HepG2 (cell line): ENCODE measurements around the gene TCF19. TPM values are rescaled to one million over a fixed set of nuclear protein-coding genes. Genes with fewer than 3 reads are reported as not detected.

Experiments used
- AFF4 ChIP-seq: sonication (generic); formaldehyde crosslinking; IDR thresholded peaks from 2 replicates; pipeline ENCODE4 v1.4.0; 2020; ENCODE audit warnings: missing genetic modification reagents
- AHDC1 ChIP-seq: sonication (generic); formaldehyde crosslinking; IDR thresholded peaks from 2 replicates; pipeline ENCODE4 v1.5.1; 2020; ENCODE audit warnings: mild to moderate bottlenecking, missing genetic modification reagents, borderline replicate concordance
- CEBPG ChIP-seq: IDR thresholded peaks from 2 replicates; pipeline ENCODE4 v1.6.1; 2016
- CERS6 ChIP-seq: sonication (generic); formaldehyde crosslinking; IDR thresholded peaks from 2 replicates; pipeline ENCODE4 v1.5.0; 2020; ENCODE audit warnings: missing genetic modification reagents
- FOXK1 ChIP-seq: sonication (generic); formaldehyde crosslinking; IDR thresholded peaks from 2 replicates; pipeline ENCODE4 v1.4.0; 2020; ENCODE audit warnings: low read depth, missing genetic modification reagents, borderline replicate concordance
- GATAD1 ChIP-seq: IDR thresholded peaks from 2 replicates; pipeline ENCODE4 v1.6.1; 2016; ENCODE audit warnings: missing genetic modification reagents, missing compliant biosample characterization
- HBP1 ChIP-seq: IDR thresholded peaks from 2 replicates; pipeline ENCODE4 v1.6.1; 2016; ENCODE audit warnings: low read depth, control low read depth
- KAT8 ChIP-seq: IDR thresholded peaks from 2 replicates; pipeline ENCODE4 v1.6.1; 2016; ENCODE audit warnings: missing genetic modification reagents, missing compliant biosample characterization
- MEIS1 ChIP-seq: sonication (generic); formaldehyde crosslinking; IDR thresholded peaks from 2 replicates; pipeline ENCODE4 v1.9.0; 2021; ENCODE audit warnings: mild to moderate bottlenecking, missing genetic modification reagents, moderate library complexity, borderline replicate concordance
- NFIB ChIP-seq: sonication (generic); formaldehyde crosslinking; IDR thresholded peaks from 2 replicates; pipeline ENCODE4 v1.9.0; 2021; ENCODE audit warnings: missing genetic modification reagents, mild to moderate bottlenecking, borderline replicate concordance
- SAFB2 ChIP-seq: sonication (generic); formaldehyde crosslinking; IDR thresholded peaks from 2 replicates; pipeline ENCODE4 v1.5.1; 2020; ENCODE audit warnings: missing genetic modification reagents, low read depth, mild to moderate bottlenecking, borderline replicate concordance
- SOX6 ChIP-seq, 2 experiments: fragments of 450-650 bp in 1 of 2; sonication (generic) in 1 of 2; formaldehyde crosslinking in 1 of 2; IDR thresholded peaks; 2 replicates each; pipeline versions ENCODE4 v1.4.0 to v1.6.1; 2017 to 2020; ENCODE audit warnings: antibody characterized with exemption in 1 of 2, mild to moderate bottlenecking in 1 of 2, missing genetic modification reagents in 1 of 2
- TOPORS ChIP-seq: sonication (generic); formaldehyde crosslinking; IDR thresholded peaks from 2 replicates; pipeline ENCODE4 v1.8.0; 2023; ENCODE audit warnings: mild to moderate bottlenecking, missing genetic modification reagents
- ZNF260 ChIP-seq: sonication (generic); formaldehyde crosslinking; IDR thresholded peaks from 2 replicates; pipeline ENCODE4 v1.4.0; 2020; ENCODE audit warnings: missing genetic modification reagents, low read depth, mild to moderate bottlenecking, borderline replicate concordance
- ZNF292 ChIP-seq: sonication (generic); formaldehyde crosslinking; IDR thresholded peaks from 2 replicates; pipeline ENCODE4 v1.8.1; 2022; ENCODE audit warnings: mild to moderate bottlenecking, low read depth, missing genetic modification reagents, borderline replicate concordance
- ZNF30 ChIP-seq: sonication (generic); formaldehyde crosslinking; IDR thresholded peaks from 2 replicates; pipeline ENCODE4 v1.5.0; 2020; ENCODE audit warnings: mild to moderate bottlenecking, missing genetic modification reagents
- ZNF552 ChIP-seq: sonication (generic); formaldehyde crosslinking; IDR thresholded peaks from 2 replicates; pipeline ENCODE4 v1.9.0; 2022; ENCODE audit warnings: missing genetic modification reagents, mild to moderate bottlenecking, borderline replicate concordance
- ZNF790 ChIP-seq: sonication (generic); formaldehyde crosslinking; IDR thresholded peaks from 2 replicates; pipeline ENCODE4 v1.8.0; 2022; ENCODE audit warnings: missing genetic modification reagents, mild to moderate bottlenecking, borderline replicate concordance
- polyA plus RNA-seq, 8 experiments: library from polyadenylated mRNA; depleted of rRNA in 3 of 8; stranded (reverse) in 7 of 8; unstranded in 1 of 8; fragments of >200 nt; fragmentation: Illumina TruSeq in 4 of 8; extraction: Trizol in 4 of 8; gene quantifications; 2 replicates each; pipeline versions ENCODE4 v1.2.1 to v1.2.3, GENCODE V29; 2011 to 2016; ENCODE audit warnings: low read depth in 4 of 8, missing spikeins in 1 of 8, mixed read lengths in 1 of 8; ENCODE audit not compliant: insufficient read depth in 1 of 8
- total RNA-seq, 5 experiments: library from RNA; depleted of rRNA; stranded (reverse); fragments of >200 nt; fragmentation: Illumina TruSeq; extraction: Trizol; gene quantifications; 2 replicates each; pipeline ENCODE4 v1.2.3, GENCODE V29; 2016; ENCODE audit warnings: low read depth in 1 of 5

The TCF19 gene
- total and polyA plus RNA-seq, 2 of the 13 experiments (the other 11 are each of a cell fraction or from before 2014, with no cell fraction given): 4.9 to 22.2 TPM

- no peak for TF ChIP-seq SOX6 (IDR thresholded peaks at IDR 0.05)
- TF ChIP-seq SOX6 (CRISPR knock-in tag; IDR thresholded peaks at IDR 0.05): peak; percentile 51
- TF ChIP-seq FOXK1 (CRISPR knock-in tag): peak; percentile 16; the same call in 1 of the 2 replicates
- TF ChIP-seq KAT8 (CRISPR knock-in tag): 0 out of 2 replicates have a peak, but pooled peaks have one; percentile 18
- no peak for TF ChIP-seq TOPORS
- no peak for TF ChIP-seq AFF4
- TF ChIP-seq ZNF790 (CRISPR knock-in tag): no peak
- no peak for TF ChIP-seq ZNF552 (CRISPR knock-in tag)
- peak; percentile 92 for TF ChIP-seq CEBPG (CRISPR knock-in tag)
- TF ChIP-seq NFIB (CRISPR knock-in tag): no peak
- no peak for TF ChIP-seq ZNF260 (CRISPR knock-in tag)
- 0 out of 2 replicates have a peak, but pooled peaks have one; percentile 37 for TF ChIP-seq HBP1 (CRISPR knock-in tag)
- peak; percentile 69; the same call in 1 of the 2 replicates for TF ChIP-seq MEIS1
- TF ChIP-seq CERS6 (CRISPR knock-in tag): no peak
- TF ChIP-seq SAFB2 (CRISPR knock-in tag): no peak
- peak; percentile 87; the same call in 1 of the 2 replicates for TF ChIP-seq ZNF292 (CRISPR knock-in tag)
- no peak for TF ChIP-seq GATAD1 (CRISPR knock-in tag)
- TF ChIP-seq AHDC1: peak; percentile 74
- TF ChIP-seq ZNF30 (CRISPR knock-in tag): no peak
Observed at GRCh38 chr6:31208506-31208905, 50.1 kb downstream of the TCF19 start (continued).
